ENCODE results near the gene VWA3B. TPM values are rescaled to one million over a fixed set of nuclear protein-coding genes. Genes with fewer than 3 reads are reported as not detected.
"Not testable (repeated sequence)": the region's sequence is repeated elsewhere in the genome, so short reads cannot be mapped to it uniquely, and the experiment has no call there.

Gene VWA3B
- total RNA-seq, 4 donors from 2014 or later, result 0.30 to 6.1 (median 2.5) TPM; not detected in 1

GRCh38 chr2:98127229-98127989 is 40.4 kb downstream of the VWA3B start:
- Histone ChIP-seq H3K36me3 (no peaks in the 10 kb centered on the region), H3K4me1 (no peaks in the 10 kb centered on the region), H3K27me3 (no peaks in the 10 kb centered on the region), H3K4me3 (no peak overlapping the region), H3K9me3 (no peaks in the 10 kb centered on the region), H3K27ac (no peak overlapping the region)
- WGBS, 2 donors, result 43 to 67% methylated on average over 10 to 14 of the region's 15 CpGs
- TF ChIP-seq POLR2A (IDR thresholded peaks at IDR 0.05) (no peak), CTCF (IDR thresholded peaks at IDR 0.05) (no peak), EP300 (IDR thresholded peaks at IDR 0.05) (no peak)
- no peak for DNase-seq (ENCODE audit: low spot score in 2 of 2)

DNA sequence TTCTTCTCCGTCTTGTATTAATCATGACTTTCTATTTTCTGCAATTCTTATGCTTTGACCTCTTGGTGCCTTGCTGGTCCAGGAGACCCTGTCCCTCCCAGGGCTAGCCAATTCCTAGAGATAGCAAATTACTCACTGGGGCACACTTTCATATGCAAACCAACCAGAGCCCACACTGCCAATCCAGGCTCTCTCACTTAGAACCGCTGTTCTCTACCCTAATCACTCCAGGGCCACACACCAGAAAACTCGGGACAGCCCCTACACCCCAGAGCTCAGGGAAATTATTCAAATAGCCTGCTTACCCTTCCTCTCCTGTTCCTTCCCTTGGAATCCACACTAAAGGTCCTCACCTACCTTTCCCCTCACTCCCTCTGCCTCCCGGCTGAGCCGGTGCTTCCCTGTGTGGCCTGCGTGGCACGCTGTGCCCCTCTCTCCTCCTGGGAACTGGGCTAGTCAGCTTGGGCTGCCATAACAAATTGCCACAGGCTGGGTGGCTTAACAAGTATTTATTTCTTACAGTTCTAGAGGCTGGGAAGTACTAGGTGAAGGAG is 41.7 kb downstream of the VWA3B start:
- no peak for TF ChIP-seq EP300 (IDR thresholded peaks at IDR 0.05)
- no peak for TF ChIP-seq CTCF (IDR thresholded peaks at IDR 0.05)
- TF ChIP-seq POLR2A (IDR thresholded peaks at IDR 0.05), result no peak
- peaks cover 0 to 2% (median 0%) of the 10 kb centered on the region in 4 donors for H3K4me1 ChIP-seq
- H3K36me3 ChIP-seq, result no peaks in the 10 kb centered on the region
- H3K9me3 ChIP-seq, result no peaks in the 10 kb centered on the region
- H3K4me3 ChIP-seq, result no peak overlapping the region
- DNase-seq (ENCODE audit: low spot score in 2 of 2), result no peak
- no peaks in the 10 kb centered on the region for H3K27me3 ChIP-seq
- WGBS, 2 donors, result 84 to 93% methylated on average over 7 of the region's 7 CpGs
- H3K27ac ChIP-seq, result no peak overlapping the region

DNA sequence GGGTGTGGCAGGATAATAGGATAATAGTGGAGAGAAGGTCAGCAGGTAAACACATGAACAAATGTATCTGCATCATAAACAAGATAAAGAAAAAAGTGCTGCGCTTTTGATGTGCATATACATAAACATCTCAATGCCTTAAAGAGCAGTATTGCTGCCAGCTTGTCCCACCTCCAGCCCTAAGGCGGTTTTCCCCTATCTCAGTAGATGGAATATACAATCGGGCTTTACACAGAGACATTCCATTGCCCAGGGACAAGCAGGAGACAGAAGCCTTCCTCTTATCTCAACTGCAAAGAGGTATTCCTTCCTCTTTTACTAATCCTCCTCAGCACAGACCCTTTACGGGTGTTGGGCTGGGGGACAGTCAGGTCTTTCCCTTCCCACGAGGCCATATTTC is 43.1 kb downstream of the VWA3B start:
- H3K9me3 ChIP-seq; H3K4me3 ChIP-seq; H3K27ac ChIP-seq; DNase-seq (ENCODE audit: low spot score in 2 of 2); H3K27me3 ChIP-seq; H3K36me3 ChIP-seq: not testable (repeated sequence)
- 69% methylated on average over 5 of the region's 5 CpGs for WGBS, 2 donors
- H3K4me1 ChIP-seq, result peaks cover 0 to 16% (median 9%) of the 10 kb centered on the region in 4 donors

GRCh38 chr2:98134172-98135005 is 47.4 kb downstream of the VWA3B start:
- Histone ChIP-seq H3K4me3 (no peak overlapping the region), H3K27ac (peak overlapping the region in 3 of 4 donors; percentile 34 to 79 (median 69)), H3K36me3 (no peaks in the 10 kb centered on the region), H3K9me3 (no peaks in the 10 kb centered on the region), H3K27me3 (no peaks in the 10 kb centered on the region), H3K4me1 (peaks cover 0 to 17% (median 9%) of the 10 kb centered on the region in 4 donors)
- peak in 1 of 2 donors; percentile 21 for DNase-seq (ENCODE audit: low spot score in 2 of 2)
- TF ChIP-seq EP300 (IDR thresholded peaks at IDR 0.05), result peak in 1 of 2 donors; percentile 25
- TF ChIP-seq CTCF (IDR thresholded peaks at IDR 0.05), result no peak
- 29 to 32% methylated on average over 12 of the region's 12 CpGs for WGBS, 2 donors

- Histone ChIP-seq H3K27ac (no peak overlapping the region), H3K9me3 (no peaks in the 10 kb centered on the region), H3K4me1 (peaks cover 0 to 17% (median 9%) of the 10 kb centered on the region in 4 donors), H3K4me3 (no peak overlapping the region), H3K27me3 (no peaks in the 10 kb centered on the region), H3K36me3 (no peaks in the 10 kb centered on the region)
- no peak for DNase-seq (ENCODE audit: low spot score in 2 of 2)
- TF ChIP-seq EP300 (IDR thresholded peaks at IDR 0.05) (no peak), POLR2A (IDR thresholded peaks at IDR 0.05) (no peak), CTCF (IDR thresholded peaks at IDR 0.05) (no peak)
These were observed 50.2 kb downstream of the VWA3B start for GRCh38 chr2:98137196-98137595.

- DNase-seq (ENCODE audit: low spot score in 2 of 2); H3K4me3 ChIP-seq; H3K36me3 ChIP-seq; H3K9me3 ChIP-seq; H3K27me3 ChIP-seq; H3K27ac ChIP-seq: not testable (repeated sequence)
- H3K4me1 ChIP-seq, result peaks cover 0 to 11% (median 7%) of the 10 kb centered on the region in 4 donors
- 95% methylated on average over 18 to 28 of the region's 28 CpGs for WGBS, 2 donors
These were observed 52.0 kb downstream of the VWA3B start for GRCh38 chr2:98138978-98139377.

Measured in tibial nerve (tissue), 4 donors.